GM12864 (cell line): Measurements from ENCODE around the gene CHI3L2.

Source experiments
- DNase-seq: peaks from one replicate; pipeline ENCODE4 v3.0.0-alpha.2; 2011; ENCODE audit warnings: low read depth
- H3K4me3 ChIP-seq: 2 replicates; pipeline ENCODE4 v1.5.1; 2011; ENCODE audit warnings: mild to moderate bottlenecking, low read depth, low read length, control low read depth
- TF ChIP-seq, protein P1 (sequence below): IDR thresholded peaks from 2 replicates; pipeline ENCODE4 v1.5.1; 2011; ENCODE audit warnings: low read depth, mild to moderate bottlenecking, moderate library complexity, low read length, control low read depth, inconsistent platforms; ENCODE audit errors: missing control alignments

The CHI3L2 gene

DNA sequence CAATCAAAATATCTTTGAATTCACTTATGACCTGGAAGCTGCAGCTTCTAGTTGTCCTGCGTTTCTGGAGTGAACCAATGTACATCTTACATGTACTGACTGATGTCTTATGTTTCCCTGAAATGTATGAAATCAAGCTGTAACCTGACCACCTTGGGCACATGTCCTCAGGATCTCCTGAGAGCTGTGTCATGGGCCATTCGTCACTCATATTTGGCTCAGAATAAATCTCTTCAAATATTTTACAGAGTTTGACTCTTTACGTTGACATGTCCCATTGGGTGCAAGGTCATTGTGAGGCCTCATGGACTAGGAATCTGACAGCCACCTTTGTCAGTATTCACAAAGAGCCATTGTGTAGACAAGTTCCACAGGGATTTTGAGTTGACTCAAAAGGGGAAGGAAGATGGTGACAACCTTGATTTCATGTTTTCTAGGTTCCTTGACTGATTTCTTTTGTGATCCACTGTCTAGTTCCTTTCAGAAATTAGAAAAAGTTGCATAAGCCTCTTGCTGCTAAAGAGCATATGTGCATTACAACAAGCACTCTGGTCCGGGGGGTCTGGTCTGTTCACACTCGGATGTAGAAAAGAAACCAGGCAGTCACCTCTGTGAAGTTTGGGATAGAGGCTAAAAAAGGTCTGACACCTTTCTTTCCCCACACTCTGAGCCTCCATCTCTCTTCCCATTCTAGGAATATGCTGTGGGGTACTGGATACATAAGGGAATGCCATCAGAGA, 10.7 kb downstream of the CHI3L2 start:
- no peak overlapping the region for H3K4me3 ChIP-seq
- TF ChIP-seq, protein P1, sequence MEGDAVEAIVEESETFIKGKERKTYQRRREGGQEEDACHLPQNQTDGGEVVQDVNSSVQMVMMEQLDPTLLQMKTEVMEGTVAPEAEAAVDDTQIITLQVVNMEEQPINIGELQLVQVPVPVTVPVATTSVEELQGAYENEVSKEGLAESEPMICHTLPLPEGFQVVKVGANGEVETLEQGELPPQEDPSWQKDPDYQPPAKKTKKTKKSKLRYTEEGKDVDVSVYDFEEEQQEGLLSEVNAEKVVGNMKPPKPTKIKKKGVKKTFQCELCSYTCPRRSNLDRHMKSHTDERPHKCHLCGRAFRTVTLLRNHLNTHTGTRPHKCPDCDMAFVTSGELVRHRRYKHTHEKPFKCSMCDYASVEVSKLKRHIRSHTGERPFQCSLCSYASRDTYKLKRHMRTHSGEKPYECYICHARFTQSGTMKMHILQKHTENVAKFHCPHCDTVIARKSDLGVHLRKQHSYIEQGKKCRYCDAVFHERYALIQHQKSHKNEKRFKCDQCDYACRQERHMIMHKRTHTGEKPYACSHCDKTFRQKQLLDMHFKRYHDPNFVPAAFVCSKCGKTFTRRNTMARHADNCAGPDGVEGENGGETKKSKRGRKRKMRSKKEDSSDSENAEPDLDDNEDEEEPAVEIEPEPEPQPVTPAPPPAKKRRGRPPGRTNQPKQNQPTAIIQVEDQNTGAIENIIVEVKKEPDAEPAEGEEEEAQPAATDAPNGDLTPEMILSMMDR, result no peak
- no peak for DNase-seq

DNA sequence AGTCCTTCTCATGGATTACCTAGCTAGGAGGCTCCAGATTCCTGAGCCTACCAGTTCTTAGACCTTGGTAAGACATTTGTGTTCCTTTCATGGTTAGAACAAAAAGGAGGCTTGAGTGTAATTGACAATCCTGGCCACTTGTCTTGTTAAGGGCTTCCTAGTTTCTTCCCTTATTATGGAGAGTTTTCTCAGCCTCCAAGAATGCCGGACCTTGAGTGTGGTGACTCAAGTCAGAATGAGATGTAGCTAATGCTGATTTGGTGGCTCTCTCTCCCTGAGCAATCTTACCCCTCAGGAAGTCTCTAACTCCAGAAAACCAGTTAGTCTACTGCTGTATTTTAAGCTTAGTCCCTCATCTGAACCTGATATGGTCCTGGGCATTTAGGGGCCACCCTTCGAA, 14.3 kb downstream of the CHI3L2 start:
- TF ChIP-seq, protein P1, result no peak
- DNase-seq, result no peak
- no peak overlapping the region for H3K4me3 ChIP-seq

DNA sequence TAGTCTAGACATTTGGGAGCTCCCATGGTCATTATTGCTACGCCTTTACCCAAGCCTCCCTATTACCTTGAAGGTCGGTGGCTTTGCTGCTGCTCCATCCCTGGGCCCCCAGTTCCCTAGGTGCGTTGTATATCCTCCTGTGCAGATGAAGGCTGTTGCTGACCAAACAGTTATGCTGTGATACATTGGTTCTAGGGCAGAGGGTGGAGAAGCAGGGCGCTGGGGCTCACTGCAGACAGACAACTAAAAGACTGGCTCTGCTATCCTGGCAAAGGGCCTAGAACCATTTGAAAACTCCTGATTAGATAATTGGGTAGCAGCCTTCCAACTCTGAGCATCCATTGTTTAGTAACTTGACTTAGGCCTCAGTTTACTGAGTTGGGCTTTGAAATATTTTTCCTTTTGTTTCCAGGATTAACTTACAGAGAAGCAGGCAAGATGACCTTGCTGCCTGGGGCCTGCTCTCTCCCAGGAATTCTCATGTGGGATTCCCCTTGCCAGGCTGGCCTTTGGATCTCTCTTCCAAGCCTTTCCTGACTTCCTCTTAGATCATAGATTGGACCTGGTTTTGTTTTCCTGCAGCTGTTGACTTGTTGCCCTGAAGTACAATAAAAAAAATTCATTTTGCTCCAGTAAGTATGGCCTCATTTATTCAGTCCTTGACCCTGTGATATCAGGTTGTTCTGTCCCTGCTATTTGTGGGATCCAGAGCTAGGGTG, 15.5 kb downstream of the CHI3L2 start:
- DNase-seq, result no peak
- TF ChIP-seq, protein P1, result no peak
- H3K4me3 ChIP-seq, result no peak overlapping the region

DNA sequence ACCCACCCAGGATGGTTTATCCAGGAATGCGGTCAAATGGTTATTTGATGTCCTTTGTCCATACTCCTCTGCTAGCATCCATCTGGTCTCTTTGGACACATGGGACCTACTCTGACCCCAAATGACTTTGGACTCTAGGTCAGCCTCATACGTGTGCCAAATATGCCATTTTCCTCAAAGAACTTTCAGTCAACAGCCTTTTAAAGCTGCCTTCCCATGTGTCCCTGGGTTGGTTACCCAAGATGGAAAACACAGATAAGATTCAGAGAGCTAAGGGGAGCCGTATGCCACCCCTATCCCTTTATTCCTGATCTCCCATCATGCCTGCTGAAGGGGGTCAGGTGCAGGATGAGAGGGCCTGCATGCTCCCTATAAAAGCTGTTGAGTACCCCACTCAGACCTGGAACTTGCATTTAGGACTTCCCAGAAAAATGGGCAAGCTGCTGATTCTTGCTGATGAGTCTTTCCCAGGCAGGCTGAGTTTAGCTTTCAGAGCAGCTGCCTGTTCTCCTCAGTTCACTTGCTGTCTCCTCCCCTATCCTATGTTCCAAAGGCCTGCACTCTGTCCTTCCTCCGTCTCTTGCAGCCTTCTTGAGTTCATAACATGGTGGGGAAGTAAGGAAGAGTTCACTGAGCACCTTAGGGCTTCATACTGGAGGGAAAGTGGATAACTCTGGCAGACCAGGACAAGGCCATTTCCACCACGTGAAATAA, 19.8 kb downstream of the CHI3L2 start:
- no peak for DNase-seq
- H3K4me3 ChIP-seq, result no peak overlapping the region
- TF ChIP-seq, protein P1, result no peak

DNA sequence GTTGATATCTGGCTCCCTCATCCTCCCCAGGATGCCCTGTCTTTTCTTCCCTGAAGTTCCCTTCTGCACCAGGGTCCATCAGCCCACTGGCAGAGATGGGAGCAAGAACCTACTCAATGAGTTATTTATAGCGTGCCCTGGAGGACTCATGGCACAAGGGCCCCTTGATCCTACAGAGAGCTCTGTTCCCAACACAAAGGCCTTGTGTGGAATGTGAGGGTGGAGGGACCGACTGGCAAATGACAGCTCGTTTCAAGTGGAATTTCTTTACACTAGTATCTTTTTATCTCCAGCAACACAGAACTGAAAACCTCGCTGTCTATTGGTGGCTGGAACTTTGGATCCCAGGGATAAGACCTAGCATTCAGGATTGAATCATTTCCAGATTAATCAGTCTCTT, 22.4 kb downstream of the CHI3L2 start:
- TF ChIP-seq, protein P1, result no peak
- H3K4me3 ChIP-seq, result no peak overlapping the region
- no peak for DNase-seq

DNA sequence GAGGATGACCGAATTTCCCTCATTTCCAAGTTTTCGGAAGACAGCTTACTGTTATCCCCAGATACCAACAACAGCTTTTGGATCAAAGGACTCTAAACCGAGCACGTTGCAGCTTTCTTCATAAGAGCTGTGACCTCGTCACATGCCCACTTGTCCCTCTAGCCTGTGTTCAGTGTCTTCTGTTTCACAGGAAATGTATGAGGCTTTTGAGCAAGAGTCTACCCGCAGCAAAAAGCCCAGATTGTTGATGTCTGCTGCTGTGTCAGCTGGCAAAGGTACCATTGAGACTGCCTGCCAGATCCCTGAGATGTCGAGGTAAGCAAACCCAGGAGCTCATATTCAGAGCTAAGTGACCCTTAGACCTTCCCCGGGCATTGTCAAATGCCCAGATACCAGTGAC, 24.1 kb downstream of the CHI3L2 start:
- no peak overlapping the region for H3K4me3 ChIP-seq
- DNase-seq, result no peak
- TF ChIP-seq, protein P1, result no peak
